ENCODE results near the gene TRIP6. TPM values are rescaled to one million over a fixed set of nuclear protein-coding genes. Genes with fewer than 3 reads are reported as not detected.

TRIP6 gene
- total RNA-seq, 4 donors from 2014 or later, result 24.9 to 53.5 (median 43.1) TPM

DNA sequence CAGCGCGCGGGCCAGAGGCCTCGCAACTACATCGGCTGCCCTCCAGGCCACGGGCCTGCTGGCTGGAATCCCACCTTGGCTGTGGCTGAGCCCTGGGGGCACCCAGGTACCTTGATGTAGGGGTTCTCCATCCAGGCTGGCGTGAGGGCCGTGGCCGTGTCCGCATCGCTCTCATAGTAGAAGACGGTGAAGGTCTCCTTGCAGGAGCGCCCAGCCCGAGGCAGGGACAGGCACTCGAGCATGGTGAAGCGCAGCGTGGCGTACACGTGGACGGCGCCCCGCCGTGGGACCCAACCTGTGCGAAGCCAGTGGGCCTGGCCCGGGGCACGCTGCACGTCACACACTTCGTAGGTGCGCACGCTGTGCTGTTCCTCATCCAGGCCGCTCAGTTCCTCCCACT is 43.7 kb upstream of the TRIP6 start:
- TF ChIP-seq CTCF (IDR thresholded peaks at IDR 0.05; ENCODE audit: low read depth), result no peak

DNA sequence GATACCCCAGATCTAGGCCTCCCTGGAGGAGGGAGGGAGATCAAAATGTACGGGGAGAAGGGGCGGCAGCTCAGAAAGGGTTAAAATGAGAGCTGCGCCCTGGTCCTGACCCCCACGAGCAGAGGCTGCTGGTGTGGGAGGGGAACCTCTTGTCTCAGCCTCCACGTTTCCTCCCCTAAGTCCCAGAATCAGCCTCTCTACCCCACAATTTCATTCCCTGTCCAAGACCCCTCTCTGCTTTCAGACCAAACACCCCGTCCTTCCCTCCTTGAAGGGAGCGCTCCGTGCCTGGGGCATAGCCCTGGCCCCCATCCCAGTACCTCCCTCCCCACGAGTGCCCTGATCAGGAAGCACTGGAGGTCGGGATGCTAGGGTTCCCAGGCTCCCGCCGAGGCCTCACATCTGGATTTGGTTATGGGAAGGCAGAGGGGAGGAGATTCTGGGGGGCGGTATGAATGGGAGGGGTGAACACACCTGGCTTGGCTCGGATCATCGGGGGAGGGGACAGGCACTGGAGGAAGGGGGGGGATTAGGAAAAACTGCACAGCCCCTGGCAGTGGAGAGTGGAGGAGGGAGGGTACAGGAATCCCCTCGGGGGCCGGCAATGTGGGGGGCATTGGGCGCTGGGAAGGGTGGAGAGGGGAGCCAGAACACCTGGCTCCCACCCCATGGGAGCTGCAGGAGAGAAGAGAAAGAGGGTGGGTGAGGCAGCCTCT is 42.5 kb upstream of the TRIP6 start:
- TF ChIP-seq CTCF (IDR thresholded peaks at IDR 0.05; ENCODE audit: low read depth), result no peak

DNA sequence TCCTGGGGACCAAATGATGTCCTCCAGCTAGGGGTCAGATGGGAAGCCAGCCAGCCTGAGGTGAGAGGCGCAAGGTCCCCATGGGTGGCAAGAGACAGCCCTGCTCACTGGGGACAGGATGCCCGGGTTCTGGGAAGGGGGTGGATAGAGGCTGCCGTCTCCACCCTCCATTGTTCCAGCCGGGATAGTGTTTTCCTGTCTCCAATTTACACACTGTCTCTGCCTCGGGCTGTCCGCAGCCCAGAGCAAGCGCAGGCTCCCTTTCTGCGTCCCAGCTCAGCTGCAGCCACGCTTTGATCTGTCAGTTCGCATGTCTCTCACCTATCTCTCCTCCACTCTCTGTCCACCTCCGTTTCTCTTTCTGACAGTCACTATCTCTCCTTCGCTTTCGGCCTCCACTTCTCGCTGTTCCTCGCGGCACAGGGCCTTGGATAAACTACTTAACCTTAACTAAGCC is 41.9 kb upstream of the TRIP6 start:
- no peak for TF ChIP-seq CTCF (IDR thresholded peaks at IDR 0.05; ENCODE audit: low read depth)

- TF ChIP-seq CTCF (IDR thresholded peaks at IDR 0.05; ENCODE audit: low read depth), result no peak
Measured at GRCh38 chr7:100825751-100826513, 41.3 kb upstream of the TRIP6 start.

DNA sequence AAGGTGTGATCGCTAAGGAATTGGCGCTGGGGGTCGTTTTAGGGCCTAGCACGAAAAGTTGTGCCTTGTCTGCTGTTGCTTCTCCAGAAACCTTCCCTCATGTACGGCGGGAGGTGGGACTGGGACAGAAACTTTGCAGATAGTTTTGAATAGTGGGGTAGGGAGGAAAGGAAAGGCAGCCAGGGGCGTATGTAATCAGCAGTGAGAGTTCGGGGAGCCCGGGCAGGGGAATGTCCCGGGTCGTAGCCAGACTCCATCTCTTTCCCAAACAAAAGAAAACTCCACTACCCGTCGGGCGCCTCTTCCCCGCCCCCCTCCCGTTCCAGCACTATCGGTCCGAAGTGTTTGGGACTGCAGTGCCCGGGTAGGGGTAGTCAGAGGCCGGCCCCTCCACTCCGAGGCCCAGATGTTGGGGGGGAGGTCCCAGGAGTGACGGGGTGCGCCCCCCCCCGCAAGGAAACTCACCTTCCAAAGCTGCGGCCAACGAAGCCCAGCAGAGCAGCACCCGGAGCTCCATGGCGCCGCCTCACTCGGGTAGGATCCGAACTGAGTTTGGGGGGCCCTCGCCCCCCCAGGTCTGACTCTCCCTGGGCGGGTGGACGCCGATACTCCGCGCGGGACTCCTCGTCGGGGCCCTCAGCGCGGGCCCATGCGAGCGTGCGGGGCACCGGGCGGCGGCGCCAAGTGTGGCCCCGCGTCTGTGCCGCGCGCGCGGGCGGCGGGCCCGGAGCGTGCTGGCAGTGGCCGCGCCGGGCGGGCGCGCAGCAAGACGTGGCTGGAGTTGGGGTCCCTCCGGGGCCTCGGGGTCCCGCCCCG is 40.5 kb upstream of the TRIP6 start:
- TF ChIP-seq CTCF (IDR thresholded peaks at IDR 0.05; ENCODE audit: low read depth), result no peak

DNA sequence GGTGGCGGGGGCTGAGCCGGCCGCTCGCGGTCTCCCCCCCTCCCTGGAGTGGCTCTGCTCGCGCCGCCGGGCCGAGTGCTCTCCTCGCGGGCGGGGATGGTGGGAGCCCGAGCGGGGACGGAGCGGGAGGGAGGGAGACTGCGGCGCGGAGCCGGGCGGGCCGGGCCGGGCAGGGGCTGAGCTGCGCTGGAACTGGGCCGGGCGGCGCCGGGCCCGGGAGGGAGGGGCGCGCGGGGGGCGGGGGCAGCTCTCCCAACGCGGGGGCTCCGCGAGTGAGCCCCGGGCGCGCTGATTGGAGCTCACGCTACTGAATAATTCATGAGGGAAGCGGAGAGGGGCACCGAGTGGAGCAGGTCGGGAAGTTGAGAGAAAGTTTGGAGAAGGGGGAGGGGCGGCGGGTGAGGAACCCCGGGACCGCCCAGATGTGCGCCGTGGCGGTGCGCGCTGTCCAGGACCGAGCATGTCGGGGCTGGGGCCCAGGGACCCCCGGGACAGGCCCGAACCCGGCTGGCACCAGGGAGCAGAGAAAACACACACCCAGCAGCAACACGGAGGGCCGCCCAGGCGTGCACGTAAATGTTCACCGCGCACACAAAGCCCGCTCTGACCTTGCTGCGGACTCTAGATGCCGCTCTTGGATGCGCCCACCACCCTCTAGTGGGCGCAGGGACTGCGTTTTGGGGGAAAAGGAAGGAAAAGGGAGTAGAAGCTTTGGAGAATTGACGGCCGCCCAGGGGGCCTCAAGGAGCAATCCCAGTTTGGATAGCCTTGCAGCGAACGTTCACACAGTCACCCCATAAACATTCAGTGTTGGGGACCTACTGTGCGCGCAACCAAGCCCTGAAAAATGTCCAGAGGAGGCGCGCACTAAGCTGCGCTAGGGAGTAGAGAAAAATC is 39.6 kb upstream of the TRIP6 start, which contains the start of gene EPHB4:
Gene EPHB4, minus strand, starts transcription at position 194 of the 897 bp plus-strand sequence. CDS start 493 bp downstream, outside the sequence.
- TF ChIP-seq CTCF (IDR thresholded peaks at IDR 0.05; ENCODE audit: low read depth), result no peak
